Lower lobe of right lung (tissue), 2 donors: ENCODE results near the gene RANBP1. TPM values are rescaled to one million over a fixed set of nuclear protein-coding genes. Genes with fewer than 3 reads are reported as not detected.

ENCODE experiments used
- ATAC-seq, 2 donors: fragments of 200-7000 bp; cut with Tn5 transposase; one replicate each; pipeline ENCODE4 v1.9.1; 2020 to 2022; ENCODE audit warnings: mild to moderate bottlenecking in 2 of 2, moderate library complexity in 2 of 2
- DNase-seq: peaks from one replicate; pipeline ENCODE4 v3.0.0-alpha.2; 2020
- H3K27ac ChIP-seq: fragments of 200-600 bp; one replicate; pipeline ENCODE4 v1.8.0; 2022
- H3K27me3 ChIP-seq: fragments of 200-600 bp; one replicate; pipeline ENCODE4 v1.8.0; 2022; ENCODE audit warnings: low read depth
- H3K36me3 ChIP-seq: fragments of 200-600 bp; one replicate; pipeline ENCODE4 v1.8.0; 2022; ENCODE audit warnings: mild to moderate bottlenecking
- H3K4me1 ChIP-seq: fragments of 200-600 bp; one replicate; pipeline ENCODE4 v1.8.0; 2022
- H3K4me3 ChIP-seq: fragments of 200-600 bp; one replicate; pipeline ENCODE4 v1.8.0; 2022; ENCODE audit warnings: mild to moderate bottlenecking
- H3K9me3 ChIP-seq: fragments of 200-600 bp; one replicate; pipeline ENCODE4 v1.8.0; 2022
- CTCF ChIP-seq: fragments of 200-600 bp; IDR thresholded peaks from one replicate; pipeline ENCODE4 v1.8.0; 2022; ENCODE audit warnings: antibody characterized with exemption, mild to moderate bottlenecking
- intact Hi-C: fragments of 100-400 bp; cut with DNase I; formaldehyde crosslinking; loops from one replicate; pipeline ENCODE4 v1.11.0; 2022
- total RNA-seq: library from RNA; stranded (reverse); fragmentation: NEBNext Ultra II Directional; extraction: Animal tissue kit (Norgen Biotek cat#: 25700); gene quantifications from one replicate; pipeline ENCODE4 v1.2.1, GENCODE V29; 2021
- donor health status: DM: no; HTN: yes; CAD: no; lungs with severe emphysema.

RANBP1 gene
- total RNA-seq, 1 donor from 2014 or later, result 58.3 TPM

GRCh38 chr22:20154602-20155187 lies 38.8 kb downstream of the RANBP1 start:
- Histone ChIP-seq H3K27me3 (peaks cover 20% of the 10 kb centered on the region), H3K4me3 (peak overlapping the region; percentile 23), H3K27ac (no peak overlapping the region), H3K9me3 (no peaks in the 10 kb centered on the region), H3K36me3 (no peaks in the 10 kb centered on the region), H3K4me1 (no peaks in the 10 kb centered on the region)
- no peak for DNase-seq
- intact Hi-C loops, result loop anchor here (10.0 kb wide), 1 partner anchor 130 kb away; no protein-coding TSS in a partner anchor
- no peak for TF ChIP-seq CTCF
- no peak for ATAC-seq

GRCh38 chr22:20155330-20156041 lies 39.6 kb downstream of the RANBP1 start:
- intact Hi-C loops, result loop anchor here (10.0 kb wide), 1 partner anchor 129 kb away; no protein-coding TSS in a partner anchor
- Histone ChIP-seq H3K27ac (no peak overlapping the region), H3K9me3 (no peaks in the 10 kb centered on the region), H3K27me3 (peaks cover 20% of the 10 kb centered on the region), H3K4me3 (peak overlapping the region; percentile 23), H3K36me3 (no peaks in the 10 kb centered on the region), H3K4me1 (no peaks in the 10 kb centered on the region)
- no peak for TF ChIP-seq CTCF
- ATAC-seq, result peak; percentile 31 to 47
- DNase-seq, result peak; percentile 71

GRCh38 chr22:20156042-20156389 lies 40.1 kb downstream of the RANBP1 start:
- intact Hi-C loops, result loop anchor here (10.0 kb wide), 1 partner anchor 129 kb away; no protein-coding TSS in a partner anchor
- Histone ChIP-seq H3K4me1 (no peaks in the 10 kb centered on the region), H3K9me3 (no peaks in the 10 kb centered on the region), H3K27ac (no peak overlapping the region), H3K36me3 (no peaks in the 10 kb centered on the region), H3K27me3 (peaks cover 20% of the 10 kb centered on the region), H3K4me3 (no peak overlapping the region)
- ATAC-seq (no peak), DNase-seq (no peak)
- no peak for TF ChIP-seq CTCF

GRCh38 chr22:20156611-20157429 lies 40.9 kb downstream of the RANBP1 start:
- intact Hi-C loops, result loop anchor here (10.0 kb wide), 1 partner anchor 128 kb away; no protein-coding TSS in a partner anchor
- H3K4me3 ChIP-seq, result no peak overlapping the region
- H3K9me3 ChIP-seq, result no peaks in the 10 kb centered on the region
- ATAC-seq (peak; percentile 83), DNase-seq (peak; percentile 85)
- H3K36me3 ChIP-seq, result no peaks in the 10 kb centered on the region
- H3K27ac ChIP-seq, result no peak overlapping the region
- peak; percentile 99 for TF ChIP-seq CTCF
- no peaks in the 10 kb centered on the region for H3K4me1 ChIP-seq
- peaks cover 20% of the 10 kb centered on the region for H3K27me3 ChIP-seq

- Histone ChIP-seq H3K9me3 (no peaks in the 10 kb centered on the region), H3K27ac (no peak overlapping the region), H3K4me3 (no peak overlapping the region), H3K36me3 (no peaks in the 10 kb centered on the region), H3K4me1 (no peaks in the 10 kb centered on the region), H3K27me3 (peaks cover 20% of the 10 kb centered on the region)
- no peak for TF ChIP-seq CTCF
- ATAC-seq (peak in 1 of 2 donors; percentile 3), DNase-seq (no peak)
- intact Hi-C loops, result loop anchor here (10.0 kb wide), 1 partner anchor 127 kb away; no protein-coding TSS in a partner anchor
These were observed 41.7 kb downstream of the RANBP1 start for GRCh38 chr22:20157430-20158183.
